GM23248 (cell line): ENCODE data around the gene CADPS.

Experiments used
- EZH2 ChIP-seq: fragments of 200-600 bp; sonication (generic); IDR thresholded peaks from 2 replicates; pipeline ENCODE4 v1.6.1; 2018; ENCODE audit warnings: antibody characterized with exemption, mild to moderate bottlenecking; ENCODE audit not compliant: insufficient read depth, poor library complexity, severe bottlenecking
- EZH2phosphoT487 ChIP-seq: fragments of 200-600 bp; sonication (generic); IDR thresholded peaks from 2 replicates; pipeline ENCODE4 v1.6.1; 2018; ENCODE audit warnings: antibody characterized with exemption, moderate library complexity, mild to moderate bottlenecking, low read depth; ENCODE audit not compliant: insufficient read depth

DNA sequence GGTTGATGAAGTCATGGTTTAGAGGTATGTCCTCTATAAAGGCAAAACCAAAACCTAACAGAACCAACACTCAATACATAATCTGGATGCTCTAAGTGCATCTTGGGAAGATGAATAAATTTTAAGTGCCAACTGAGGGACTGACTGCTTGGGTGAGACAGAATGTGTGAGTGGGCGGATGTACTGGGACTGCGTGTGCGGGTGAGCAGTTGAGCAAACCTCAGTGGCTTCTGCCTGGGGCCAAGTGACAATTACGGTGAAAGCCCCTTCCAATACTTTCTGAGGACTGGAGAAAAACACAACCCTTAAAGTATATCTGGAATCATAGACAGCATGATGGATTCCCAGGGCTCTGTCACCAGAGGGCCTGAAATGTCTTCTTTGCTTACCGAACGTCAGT is 421.8 kb downstream of the CADPS start:
- no peak for TF ChIP-seq EZH2
- TF ChIP-seq EZH2phosphoT487 = no peak
